ENCODE data around the gene ABHD4. TPM values are rescaled to one million over a fixed set of nuclear protein-coding genes. Genes with fewer than 3 reads are reported as not detected.

The ABHD4 gene
- total and polyA plus RNA-seq, 2 donors from 2014 or later, result 34.1 to 45.2 TPM

- Histone ChIP-seq H3K9ac (ENCODE audit: low read length in 3 of 3) (no peak overlapping the region), H3K4me3 (ENCODE audit: low read length in 3 of 3) (no peak overlapping the region), H3K4me1 (ENCODE audit: control insufficient read depth in 2 of 3, insufficient read depth in 2 of 3, low read depth in 1 of 3, low read length in 3 of 3) (peaks cover 0 to 16% (median 4%) of the 10 kb centered on the region in 3 donors), H3K27me3 (ENCODE audit: control insufficient read depth, insufficient read depth, low read length) (no peaks in the 10 kb centered on the region), H3K36me3 (ENCODE audit: control insufficient read depth in 2 of 3, insufficient read depth in 3 of 3, low read length in 3 of 3) (no peaks in the 10 kb centered on the region), H3K27ac (ENCODE audit: low read depth in 2 of 2, low read length in 2 of 2) (no peak overlapping the region), H3K9me3 (ENCODE audit: control insufficient read depth in 2 of 3, insufficient read depth in 1 of 3, low read length in 3 of 3) (no peaks in the 10 kb centered on the region)
- DNase-seq (no peak), FAIRE-seq (no peak)
- TF ChIP-seq CTCF (IDR thresholded peaks at IDR 0.05; ENCODE audit: borderline replicate concordance, extremely low read depth, insufficient read depth), result no peak
- intact Hi-C loops (cut with DNase I), result no loop called here
These were observed 60.8 kb downstream of the ABHD4 start for GRCh38 chr14:22658946-22659345.

DNA sequence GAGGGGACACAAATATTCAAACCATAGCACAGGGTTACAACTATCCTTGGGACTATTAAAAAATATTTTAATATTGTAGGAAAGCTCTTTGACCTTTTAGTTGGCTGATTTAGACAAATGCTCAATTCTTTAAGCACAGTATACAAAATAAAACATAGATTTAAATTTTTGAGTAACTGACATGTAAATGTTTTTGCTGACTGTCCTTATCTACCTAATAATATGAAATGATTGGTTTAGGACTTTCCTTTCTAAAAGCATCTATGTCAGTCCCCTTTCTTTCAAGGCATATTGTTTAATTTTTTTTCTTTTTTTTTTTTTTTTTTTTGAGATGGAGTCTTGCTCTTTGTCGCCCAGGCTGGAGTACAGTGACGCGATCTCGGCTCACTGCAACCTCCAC is 62.6 kb downstream of the ABHD4 start:
- no peaks in the 10 kb centered on the region for H3K27me3 ChIP-seq (ENCODE audit: control insufficient read depth, insufficient read depth, low read length)
- TF ChIP-seq CTCF (IDR thresholded peaks at IDR 0.05; ENCODE audit: borderline replicate concordance, extremely low read depth, insufficient read depth), result no peak

More for the DNA sequence above, 62.6 kb downstream of the ABHD4 start:
- Histone ChIP-seq H3K27ac (ENCODE audit: low read depth in 2 of 2, low read length in 2 of 2) (no peak overlapping the region), H3K9ac (ENCODE audit: low read length in 3 of 3) (no peak overlapping the region), H3K4me3 (ENCODE audit: low read length in 3 of 3) (no peak overlapping the region), H3K36me3 (ENCODE audit: control insufficient read depth in 2 of 3, insufficient read depth in 3 of 3, low read length in 3 of 3) (no peaks in the 10 kb centered on the region), H3K4me1 (ENCODE audit: control insufficient read depth in 2 of 3, insufficient read depth in 2 of 3, low read depth in 1 of 3, low read length in 3 of 3) (peaks cover 0 to 16% (median 4%) of the 10 kb centered on the region in 3 donors), H3K9me3 (ENCODE audit: control insufficient read depth in 2 of 3, insufficient read depth in 1 of 3, low read length in 3 of 3) (no peaks in the 10 kb centered on the region)
- DNase-seq, result no peak
- no peak for FAIRE-seq
- intact Hi-C loops (cut with DNase I), result no loop called here

Other genes starting within 250 kb of the ABHD4 start
- 205 TPM for gene DAD1, start 9.1 kb upstream of the ABHD4 start, total RNA-seq
- gene DAD1, start 9.1 kb upstream of the ABHD4 start, polyA plus RNA-seq (ENCODE audit: insufficient read depth, low read depth, low replicate concordance), result 523 TPM
- not detected for gene OR6J1, start 46.1 kb downstream of the ABHD4 start, total RNA-seq
- gene OR6J1, start 46.1 kb downstream of the ABHD4 start, polyA plus RNA-seq (ENCODE audit: insufficient read depth, low read depth, low replicate concordance), result not detected
- 80.8 TPM for gene OXA1L, start 168.4 kb downstream of the ABHD4 start, total RNA-seq
- gene OXA1L, start 168.4 kb downstream of the ABHD4 start, polyA plus RNA-seq (ENCODE audit: insufficient read depth, low read depth, low replicate concordance), result 101 TPM
- 26.6 TPM for gene SLC7A7, start 217.1 kb downstream of the ABHD4 start, total RNA-seq
- gene SLC7A7, start 217.1 kb downstream of the ABHD4 start, polyA plus RNA-seq (ENCODE audit: insufficient read depth, low read depth, low replicate concordance), result 235 TPM
- gene MRPL52, start 231.6 kb downstream of the ABHD4 start, total RNA-seq, result 74.3 TPM
- gene MRPL52, start 231.6 kb downstream of the ABHD4 start, polyA plus RNA-seq (ENCODE audit: insufficient read depth, low read depth, low replicate concordance), result 255 TPM
- gene MMP14, start 238.3 kb downstream of the ABHD4 start, total RNA-seq, result 108 TPM
- gene MMP14, start 238.3 kb downstream of the ABHD4 start, polyA plus RNA-seq (ENCODE audit: insufficient read depth, low read depth, low replicate concordance), result 30.1 TPM